HL-60 (cell line): ENCODE results near the gene DHODH.

ENCODE experiments used
- DNase-seq, 2 experiments: peaks; one replicate each; pipeline ENCODE4 v3.0.0-alpha.2; 2010 to 2020; ENCODE audit warnings: low read depth in 1 of 2, low spot score in 1 of 2
- H3K27ac ChIP-seq: fragments of 250-450 bp; sonication (Bioruptor Pico); replicated peaks from 2 replicates; pipeline ENCODE4 v1.5.1; 2020; ENCODE audit warnings: mild to moderate bottlenecking, moderate library complexity
- H3K27me3 ChIP-seq: fragments of 250-450 bp; sonication (Bioruptor Pico); 2 replicates; pipeline ENCODE4 v1.5.1; 2021; ENCODE audit warnings: mild to moderate bottlenecking, moderate library complexity; ENCODE audit not compliant: insufficient read depth, poor library complexity, severe bottlenecking
- H3K4me3 ChIP-seq: replicated peaks from 2 replicates; pipeline ENCODE4 v1.5.1; 2011; ENCODE audit warnings: mild to moderate bottlenecking, control low read depth, low read length; ENCODE audit not compliant: insufficient read depth
- GABPA ChIP-seq: IDR thresholded peaks from 2 replicates; pipeline ENCODE4 v1.6.1; 2012; ENCODE audit warnings: low read depth
- POLR2AphosphoS5 ChIP-seq: IDR thresholded peaks from 2 replicates; pipeline ENCODE4 v1.6.1; 2012; ENCODE audit warnings: low read depth
- SPI1 ChIP-seq: IDR thresholded peaks from 2 replicates; pipeline ENCODE4 v1.6.1; 2012; ENCODE audit warnings: low read depth, mild to moderate bottlenecking, borderline replicate concordance
- TF ChIP-seq, protein P1 (sequence below): IDR thresholded peaks from 2 replicates; pipeline ENCODE4 v1.6.1; 2012; ENCODE audit warnings: low read depth; ENCODE audit not compliant: insufficient replicate concordance
- TF ChIP-seq, protein P2 (sequence below): IDR thresholded peaks from one replicate; pipeline ENCODE4 v1.5.1; 2011; ENCODE audit warnings: low read length, control low read depth, inconsistent platforms; ENCODE audit not compliant: insufficient read depth

The DHODH gene

DNA sequence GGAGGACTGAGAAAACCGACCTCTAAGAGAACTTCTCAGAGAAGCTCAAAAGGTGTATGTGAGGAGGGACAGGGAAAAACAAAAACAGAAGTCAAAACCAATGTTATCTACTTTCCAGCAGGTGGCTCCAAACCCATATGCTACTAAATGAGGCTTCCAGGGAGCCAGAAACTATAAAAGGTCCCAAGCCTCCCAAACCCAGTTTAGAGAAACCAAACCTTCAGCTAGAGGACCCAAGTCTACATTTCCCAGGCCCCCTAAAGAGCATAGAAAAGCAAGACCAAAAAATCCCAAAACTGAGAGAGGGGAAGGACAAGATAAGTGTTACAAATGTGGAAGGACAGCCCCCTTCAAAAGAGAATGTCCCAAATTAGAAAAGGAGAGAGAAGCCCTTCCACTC lies 58.2 kb downstream of the DHODH start:
- H3K4me3 ChIP-seq: no peak overlapping the region
- DNase-seq: peak in 1 of 2 experiments; percentile 44
- H3K27ac ChIP-seq: no peak overlapping the region
- H3K27me3 ChIP-seq: no peaks in the 10 kb centered on the region
- TF ChIP-seq SPI1 (peak; percentile 6; the same call in 1 of the 2 replicates), POLR2AphosphoS5 (no peak)
- TF ChIP-seq, protein P1, sequence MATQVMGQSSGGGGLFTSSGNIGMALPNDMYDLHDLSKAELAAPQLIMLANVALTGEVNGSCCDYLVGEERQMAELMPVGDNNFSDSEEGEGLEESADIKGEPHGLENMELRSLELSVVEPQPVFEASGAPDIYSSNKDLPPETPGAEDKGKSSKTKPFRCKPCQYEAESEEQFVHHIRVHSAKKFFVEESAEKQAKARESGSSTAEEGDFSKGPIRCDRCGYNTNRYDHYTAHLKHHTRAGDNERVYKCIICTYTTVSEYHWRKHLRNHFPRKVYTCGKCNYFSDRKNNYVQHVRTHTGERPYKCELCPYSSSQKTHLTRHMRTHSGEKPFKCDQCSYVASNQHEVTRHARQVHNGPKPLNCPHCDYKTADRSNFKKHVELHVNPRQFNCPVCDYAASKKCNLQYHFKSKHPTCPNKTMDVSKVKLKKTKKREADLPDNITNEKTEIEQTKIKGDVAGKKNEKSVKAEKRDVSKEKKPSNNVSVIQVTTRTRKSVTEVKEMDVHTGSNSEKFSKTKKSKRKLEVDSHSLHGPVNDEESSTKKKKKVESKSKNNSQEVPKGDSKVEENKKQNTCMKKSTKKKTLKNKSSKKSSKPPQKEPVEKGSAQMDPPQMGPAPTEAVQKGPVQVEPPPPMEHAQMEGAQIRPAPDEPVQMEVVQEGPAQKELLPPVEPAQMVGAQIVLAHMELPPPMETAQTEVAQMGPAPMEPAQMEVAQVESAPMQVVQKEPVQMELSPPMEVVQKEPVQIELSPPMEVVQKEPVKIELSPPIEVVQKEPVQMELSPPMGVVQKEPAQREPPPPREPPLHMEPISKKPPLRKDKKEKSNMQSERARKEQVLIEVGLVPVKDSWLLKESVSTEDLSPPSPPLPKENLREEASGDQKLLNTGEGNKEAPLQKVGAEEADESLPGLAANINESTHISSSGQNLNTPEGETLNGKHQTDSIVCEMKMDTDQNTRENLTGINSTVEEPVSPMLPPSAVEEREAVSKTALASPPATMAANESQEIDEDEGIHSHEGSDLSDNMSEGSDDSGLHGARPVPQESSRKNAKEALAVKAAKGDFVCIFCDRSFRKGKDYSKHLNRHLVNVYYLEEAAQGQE: no peak
- TF ChIP-seq, protein P2, sequence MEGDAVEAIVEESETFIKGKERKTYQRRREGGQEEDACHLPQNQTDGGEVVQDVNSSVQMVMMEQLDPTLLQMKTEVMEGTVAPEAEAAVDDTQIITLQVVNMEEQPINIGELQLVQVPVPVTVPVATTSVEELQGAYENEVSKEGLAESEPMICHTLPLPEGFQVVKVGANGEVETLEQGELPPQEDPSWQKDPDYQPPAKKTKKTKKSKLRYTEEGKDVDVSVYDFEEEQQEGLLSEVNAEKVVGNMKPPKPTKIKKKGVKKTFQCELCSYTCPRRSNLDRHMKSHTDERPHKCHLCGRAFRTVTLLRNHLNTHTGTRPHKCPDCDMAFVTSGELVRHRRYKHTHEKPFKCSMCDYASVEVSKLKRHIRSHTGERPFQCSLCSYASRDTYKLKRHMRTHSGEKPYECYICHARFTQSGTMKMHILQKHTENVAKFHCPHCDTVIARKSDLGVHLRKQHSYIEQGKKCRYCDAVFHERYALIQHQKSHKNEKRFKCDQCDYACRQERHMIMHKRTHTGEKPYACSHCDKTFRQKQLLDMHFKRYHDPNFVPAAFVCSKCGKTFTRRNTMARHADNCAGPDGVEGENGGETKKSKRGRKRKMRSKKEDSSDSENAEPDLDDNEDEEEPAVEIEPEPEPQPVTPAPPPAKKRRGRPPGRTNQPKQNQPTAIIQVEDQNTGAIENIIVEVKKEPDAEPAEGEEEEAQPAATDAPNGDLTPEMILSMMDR: peak; percentile 14

DNA sequence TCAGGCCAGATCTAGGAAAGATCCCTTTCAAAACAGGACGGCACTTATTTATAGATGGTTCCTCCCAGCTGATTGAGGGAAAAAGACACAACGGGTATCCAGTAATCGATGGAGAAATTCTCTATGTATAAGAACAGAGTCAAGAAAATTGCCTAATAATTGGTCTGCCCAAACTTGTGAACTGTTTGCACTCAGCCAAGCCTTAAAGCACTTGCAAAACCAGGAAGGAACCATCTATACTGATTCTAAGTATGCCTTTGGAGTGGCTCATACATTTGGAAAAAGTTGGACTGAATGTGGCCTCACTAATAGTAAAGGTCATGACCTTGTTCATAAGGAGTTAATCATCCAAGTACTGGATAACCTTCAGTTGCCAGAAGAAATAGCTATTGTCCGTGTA lies 60.4 kb downstream of the DHODH start:
- Histone ChIP-seq H3K27me3 (no peaks in the 10 kb centered on the region), H3K27ac (no peak overlapping the region), H3K4me3 (no peak overlapping the region)
- DNase-seq: no peak
- TF ChIP-seq GABPA: no peak
- TF ChIP-seq SPI1: no peak
- no peak for TF ChIP-seq POLR2AphosphoS5
- TF ChIP-seq, protein P2: no peak
- TF ChIP-seq, protein P1: no peak

DNA sequence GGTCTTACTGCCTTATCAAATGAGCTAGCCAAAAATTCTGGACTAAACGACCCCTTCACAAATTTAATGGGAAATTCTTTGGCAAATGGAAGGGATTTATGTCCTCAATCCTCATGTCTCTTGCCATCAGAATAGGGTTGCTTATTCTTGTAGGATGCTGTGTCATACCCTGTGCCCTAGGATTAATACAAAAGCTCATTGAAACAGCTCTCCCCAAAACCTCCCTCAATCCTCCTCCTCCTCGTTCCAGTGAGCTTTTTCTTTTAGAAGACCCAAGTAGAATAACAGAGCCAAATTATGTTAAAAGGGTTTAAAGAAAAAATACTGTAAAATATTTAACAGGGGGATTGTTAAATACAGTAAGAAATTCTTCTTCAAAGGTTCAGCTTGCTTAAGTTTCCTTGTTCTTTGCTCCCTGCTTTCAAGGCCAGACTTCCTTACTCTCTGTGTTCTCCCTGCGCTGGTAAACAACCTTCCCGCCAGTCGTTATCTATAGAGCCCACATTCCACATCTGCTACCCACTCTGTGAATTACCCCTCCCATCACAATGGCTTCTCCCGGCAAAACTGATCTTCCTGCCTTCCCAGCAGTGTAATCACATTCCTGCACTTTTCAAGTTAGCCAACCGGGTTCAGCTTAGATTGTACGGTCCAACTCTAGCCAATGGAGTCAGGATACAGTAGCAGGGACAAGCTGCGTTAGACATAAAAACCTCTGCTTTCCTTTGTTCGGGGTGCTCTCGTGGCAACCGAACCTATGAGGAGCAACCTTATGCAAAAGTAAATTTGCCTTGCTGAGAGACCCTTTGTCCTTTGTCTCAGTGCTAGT lies 64.2 kb downstream of the DHODH start:
- H3K4me3 ChIP-seq: no peak overlapping the region
- no peak overlapping the region for H3K27ac ChIP-seq
- H3K27me3 ChIP-seq: no peaks in the 10 kb centered on the region
- TF ChIP-seq GABPA: no peak
- no peak for TF ChIP-seq POLR2AphosphoS5
- TF ChIP-seq, protein P1: no peak
- no peak for TF ChIP-seq SPI1
- TF ChIP-seq, protein P2: no peak
- DNase-seq: no peak
